NCI-H82 (cell line): ENCODE measurements around the gene DGKQ.

Source experiments
- DNase-seq: peaks from one replicate; lab custom pipeline; 2025; lab: John Stamatoyannopoulos, UW

DGKQ gene

GRCh38 chr4:960636-961350, 12.6 kb downstream of the DGKQ start:
- DNase-seq, result no peak

- DNase-seq, result no peak
These were observed 13.2 kb downstream of the DGKQ start for GRCh38 chr4:960140-960635.

- no peak for DNase-seq
These were observed 13.8 kb downstream of the DGKQ start for GRCh38 chr4:959338-960139.

GRCh38 chr4:958696-959337, 14.6 kb downstream of the DGKQ start:
- no peak for DNase-seq

GRCh38 chr4:958314-958665, 15.1 kb downstream of the DGKQ start:
- DNase-seq, result no peak

- DNase-seq, result no peak
These were observed 15.6 kb downstream of the DGKQ start for GRCh38 chr4:957581-958313.

- DNase-seq, result no peak
These were observed 16.2 kb downstream of the DGKQ start for GRCh38 chr4:957231-957580.

GRCh38 chr4:956531-957230, 16.7 kb downstream of the DGKQ start:
- DNase-seq, result no peak

- no peak for DNase-seq
These were observed 17.4 kb downstream of the DGKQ start for GRCh38 chr4:955931-956381.

- DNase-seq, result no peak
These were observed 18.0 kb downstream of the DGKQ start for GRCh38 chr4:955161-955921.

GRCh38 chr4:954211-955020, 19.0 kb downstream of the DGKQ start:
- no peak for DNase-seq

GRCh38 chr4:953574-953915, 19.8 kb downstream of the DGKQ start:
- no peak for DNase-seq

GRCh38 chr4:952881-953573, 20.3 kb downstream of the DGKQ start:
- no peak for DNase-seq

- DNase-seq, result no peak
These were observed 21.5 kb downstream of the DGKQ start for GRCh38 chr4:951594-952468.

- DNase-seq, result no peak
These were observed 22.2 kb downstream of the DGKQ start for GRCh38 chr4:951186-951585.

- DNase-seq, result no peak
These were observed 23.0 kb downstream of the DGKQ start for GRCh38 chr4:950136-951020.

GRCh38 chr4:949656-950055, 23.7 kb downstream of the DGKQ start:
- DNase-seq, result no peak

GRCh38 chr4:948936-949300, 24.5 kb downstream of the DGKQ start:
- DNase-seq, result no peak
